A673 (cell line): ENCODE data around the gene GLYATL1. TPM values are rescaled to one million over a fixed set of nuclear protein-coding genes. Genes with fewer than 3 reads are reported as not detected.

Experiments
- BruUV-seq: library from RNA; stranded (reverse); fragments of 400-500 nt; replicated peaks from 2 replicates; lab custom pipeline; 2021; lab: Mats Ljungman, UMichigan
- CTCF ChIA-PET: fragments of 300-600 bp; sonication (Branson Sonifier 250); formaldehyde crosslinking; loops from one replicate; lab custom pipeline; 2022; ENCODE audit warnings: antibody characterized with exemption; lab: Charles Lee
- POLR2A ChIA-PET: fragments of 300-600 bp; sonication (Branson Sonifier 250); formaldehyde crosslinking; loops from one replicate; lab custom pipeline; 2022; ENCODE audit warnings: antibody characterized with exemption; ENCODE audit not compliant: low non-redundant PET; lab: Charles Lee
- DNase-seq: peaks from one replicate; pipeline ENCODE4 v3.0.0-alpha.2; 2015; ENCODE audit warnings: low spot score
- H3K27ac ChIP-seq: fragments of 200-600 bp; sonication (generic); 2 replicates; pipeline ENCODE4 v1.5.1; 2016; ENCODE audit warnings: mixed run types, low read depth, mild to moderate bottlenecking, mixed read lengths, antibody characterized with exemption, low read length; ENCODE audit not compliant: poor library complexity, severe bottlenecking
- H3K27me3 ChIP-seq: fragments of 200-600 bp; sonication (generic); replicated peaks from 2 replicates; pipeline ENCODE4 v1.6.1; 2017; ENCODE audit warnings: mixed run types, low read depth, mild to moderate bottlenecking, mixed read lengths, antibody characterized with exemption, low read length; ENCODE audit not compliant: insufficient read depth, poor library complexity
- H3K36me3 ChIP-seq: fragments of 200-600 bp; sonication (generic); 2 replicates; pipeline ENCODE4 v1.6.1; 2016; ENCODE audit warnings: mixed run types, mild to moderate bottlenecking, mixed read lengths, antibody characterized with exemption, low read length; ENCODE audit not compliant: insufficient read depth, poor library complexity, severe bottlenecking
- H3K4me1 ChIP-seq: fragments of 200-600 bp; sonication (generic); 2 replicates; pipeline ENCODE4 v1.6.1; 2017; ENCODE audit warnings: mixed run types, mild to moderate bottlenecking, mixed read lengths, antibody characterized with exemption, low read length; ENCODE audit not compliant: insufficient read depth, poor library complexity, severe bottlenecking
- H3K4me3 ChIP-seq: fragments of 200-600 bp; sonication (generic); 2 replicates; pipeline ENCODE4 v1.5.1; 2016; ENCODE audit warnings: low read depth, mixed run types, mild to moderate bottlenecking, mixed read lengths, low read length; ENCODE audit not compliant: poor library complexity, severe bottlenecking
- H3K9me3 ChIP-seq: fragments of 200-600 bp; sonication (generic); 2 replicates; pipeline ENCODE4 v1.6.1; 2016; ENCODE audit warnings: mixed run types, low read depth, mild to moderate bottlenecking, mixed read lengths, antibody characterized with exemption, low read length; ENCODE audit not compliant: poor library complexity, severe bottlenecking
- CTCF ChIP-seq: fragments of 300-800, 200-600 bp; sonication (generic); conservative IDR thresholded peaks from 2 replicates; pipeline ENCODE4 v1.5.1; 2017; ENCODE audit warnings: low read depth, mild to moderate bottlenecking, antibody characterized with exemption, low read length, moderate library complexity, mixed read lengths
- EZH2 ChIP-seq: fragments of 200-600 bp; sonication (generic); IDR thresholded peaks from 2 replicates; pipeline ENCODE4 v1.6.1; 2017; ENCODE audit warnings: borderline replicate concordance, low read depth, mild to moderate bottlenecking, mixed read lengths, antibody characterized with exemption, low read length; ENCODE audit not compliant: poor library complexity, severe bottlenecking
- intact Hi-C: fragments of 100-400 bp; cut with micrococcal nuclease; formaldehyde crosslinking; loops from one replicate; pipeline ENCODE4 v1.10.0; 2022; ENCODE audit not compliant: unreplicated experiment
- total RNA-seq: library from RNA; stranded (reverse); gene quantifications from 2 replicates; pipeline ENCODE4 v1.2.3, GENCODE V29; 2021

The GLYATL1 gene
- total RNA-seq, 1 experiment from 2014 or later, result 0.17 TPM

DNA sequence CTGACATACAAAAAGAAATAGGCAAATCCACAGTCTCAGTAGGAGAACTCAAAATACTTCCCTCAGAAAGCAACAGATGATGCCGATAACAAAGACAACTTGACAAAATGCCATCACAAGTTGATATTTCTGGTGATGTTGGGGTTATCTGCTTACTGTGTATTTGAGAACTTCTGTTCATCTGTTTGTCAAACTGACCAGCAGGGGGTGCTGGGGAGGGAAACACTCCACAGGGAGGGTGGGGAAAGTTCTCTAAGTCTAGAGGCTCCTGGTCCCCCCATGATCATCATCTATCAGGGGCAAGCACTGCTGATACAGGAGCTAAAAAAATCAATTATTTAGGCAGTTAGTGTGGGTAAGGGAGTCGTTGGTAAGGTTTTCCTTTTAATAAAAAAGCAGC, 19.2 kb downstream of the GLYATL1 start:
- peak; percentile 63 for DNase-seq
- Histone ChIP-seq H3K36me3 (no peaks in the 10 kb centered on the region), H3K4me1 (no peaks in the 10 kb centered on the region), H3K9me3 (no peaks in the 10 kb centered on the region), H3K27ac (no peak overlapping the region), H3K27me3 (peaks cover 14% of the 10 kb centered on the region), H3K4me3 (no peak overlapping the region)
- ChIA-PET CTCF (interaction anchor here (0.7 kb wide), 1 partner anchor 177 kb away, joined by 4 read pairs; no protein-coding TSS in a partner anchor), POLR2A (no interaction called here)
- TF ChIP-seq EZH2 (no peak), CTCF (peak; percentile 62)
- intact Hi-C loops, result loop anchor here (5.0 to 10.0 kb wide), 2 partner anchors 99 to 176 kb away; no protein-coding TSS in a partner anchor
- BruUV-seq, result no TSS peak

DNA sequence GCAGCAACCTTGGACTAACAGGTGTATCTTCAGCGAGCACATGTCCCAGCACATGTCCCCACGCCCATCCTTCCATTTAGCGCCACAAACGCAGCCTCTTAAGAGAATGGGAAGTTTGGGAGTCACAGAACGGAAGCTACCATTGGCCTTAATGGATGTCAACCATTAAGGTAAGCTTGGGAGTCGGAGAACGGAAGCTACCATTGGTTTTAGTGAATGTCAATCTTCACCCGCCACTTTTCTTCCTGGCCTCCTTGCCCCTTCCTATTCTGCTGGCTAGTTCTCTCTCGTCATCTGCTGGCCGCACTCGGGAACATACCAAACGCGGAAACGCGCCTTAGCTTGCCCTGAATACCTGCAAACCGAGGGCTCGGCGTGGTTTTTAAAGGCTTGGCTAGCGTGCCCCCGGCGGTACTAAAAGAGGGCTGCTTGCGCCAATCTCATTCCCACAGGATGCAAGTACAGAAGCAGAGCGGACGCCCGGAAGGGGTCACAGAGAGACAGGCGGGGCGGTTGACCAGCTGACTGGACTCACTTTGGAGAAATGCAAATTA, 24.3 kb downstream of the GLYATL1 start:
- no peak overlapping the region for H3K27ac ChIP-seq
- TF ChIP-seq CTCF, result no peak
- TF ChIP-seq EZH2, result no peak
- H3K9me3 ChIP-seq, result no peaks in the 10 kb centered on the region
- POLR2A ChIA-PET, result no interaction called here
- no TSS peak for BruUV-seq
- intact Hi-C loops, result loop anchor here (10.0 kb wide), 1 partner anchor 191 kb away; no protein-coding TSS in a partner anchor
- peaks cover 44% of the 10 kb centered on the region for H3K27me3 ChIP-seq
- H3K4me1 ChIP-seq, result no peaks in the 10 kb centered on the region
- CTCF ChIA-PET, result interaction anchor here (1.4 kb wide), 1 partner anchor 172 kb away, joined by 4 read pairs; no protein-coding TSS in a partner anchor
- H3K36me3 ChIP-seq, result no peaks in the 10 kb centered on the region
- no peak for DNase-seq
- H3K4me3 ChIP-seq, result no peak overlapping the region

DNA sequence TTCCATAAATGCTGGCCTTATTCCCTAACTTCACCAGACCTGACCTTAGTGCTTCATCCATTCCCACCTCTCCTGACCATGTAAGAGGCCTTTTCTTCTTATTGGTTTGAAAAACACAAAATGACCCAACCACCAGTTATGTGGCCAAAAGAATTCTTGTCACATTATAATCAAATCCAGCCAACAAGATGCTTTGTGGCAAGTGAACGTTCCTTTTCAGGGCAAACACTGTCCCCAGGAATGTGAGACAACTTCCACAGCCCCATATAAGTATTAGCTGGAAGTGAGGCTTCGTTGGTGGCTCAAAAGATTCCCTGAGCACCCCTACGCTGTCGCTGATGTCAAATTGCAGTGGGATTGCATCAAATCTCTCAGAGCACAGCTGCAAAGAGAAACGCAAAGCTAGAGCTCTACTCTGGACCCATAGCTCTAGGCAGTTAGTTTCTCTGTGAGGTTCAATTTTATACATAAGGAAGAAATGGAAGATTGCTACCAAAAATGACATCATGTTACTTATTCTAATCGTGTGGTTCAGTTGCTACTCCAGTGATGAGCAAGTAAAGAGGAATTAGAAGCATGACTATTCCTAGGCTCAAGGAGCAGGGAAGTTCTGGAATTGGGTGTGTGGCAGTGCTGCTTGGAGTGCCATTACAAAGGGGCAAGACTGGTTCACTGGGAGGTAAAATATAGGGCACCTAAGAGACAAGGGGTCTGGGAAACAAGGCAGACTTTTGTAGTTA, 26.1 kb downstream of the GLYATL1 start:
- CTCF ChIA-PET, result no interaction called here
- POLR2A ChIA-PET, result no interaction called here
- Histone ChIP-seq H3K36me3 (no peaks in the 10 kb centered on the region), H3K27me3 (peaks cover 54% of the 10 kb centered on the region), H3K4me3 (no peak overlapping the region), H3K4me1 (no peaks in the 10 kb centered on the region), H3K27ac (no peak overlapping the region), H3K9me3 (no peaks in the 10 kb centered on the region)
- TF ChIP-seq CTCF (no peak), EZH2 (no peak)
- intact Hi-C loops, result loop anchor here (10.0 kb wide), 1 partner anchor 189 kb away; no protein-coding TSS in a partner anchor
- no peak for DNase-seq
- no TSS peak for BruUV-seq
